Keratinocyte (primary cell): ENCODE data around the gene RHOBTB3. TPM values are rescaled to one million over a fixed set of nuclear protein-coding genes. Genes with fewer than 3 reads are reported as not detected.
A peak's percentile ranks its signal among the peaks of the same experiment; 100 is the strongest.

Source experiments
- DNase-seq: peaks from one replicate; pipeline ENCODE4 v3.0.0-alpha.2; 2011; ENCODE audit warnings: low read depth, missing footprints, low spot score
- FAIRE-seq: peaks from 2 replicates; lab custom pipeline; 2011; peaks lifted over from hg19 to GRCh38; lab: Jason Lieb, UNC
- H2AFZ ChIP-seq: 2 replicates; pipeline ENCODE4 v1.6.0; 2012; ENCODE audit warnings: low read length, control low read depth, inconsistent platforms; ENCODE audit not compliant: control insufficient read depth
- H3K27ac ChIP-seq: 2 replicates; pipeline ENCODE4 v1.5.1; 2011; ENCODE audit warnings: low read length; ENCODE audit not compliant: control insufficient read depth, insufficient read depth
- H3K27me3 ChIP-seq: 3 replicates; pipeline ENCODE4 v1.6.0; 2011; ENCODE audit warnings: low read length; ENCODE audit not compliant: control insufficient read depth, insufficient read depth; ENCODE audit errors: extremely low read depth
- H3K36me3 ChIP-seq, 2 experiments: 2 replicates in 1 of 2; 3 replicates in 1 of 2; pipeline ENCODE4 v1.5.1; 2011; ENCODE audit warnings: low read length in 2 of 2, mild to moderate bottlenecking in 1 of 2; ENCODE audit not compliant: control insufficient read depth in 2 of 2, insufficient read depth in 2 of 2; ENCODE audit errors: extremely low read depth in 1 of 2
- H3K4me1 ChIP-seq: 3 replicates; pipeline ENCODE4 v1.5.1; 2011; ENCODE audit warnings: low read length; ENCODE audit not compliant: control insufficient read depth, insufficient read depth; ENCODE audit errors: extremely low read depth
- H3K4me2 ChIP-seq: 3 replicates; pipeline ENCODE4 v1.6.0; 2011; ENCODE audit warnings: low read depth, low read length; ENCODE audit not compliant: control insufficient read depth, insufficient read depth; ENCODE audit errors: extremely low read depth
- H3K4me3 ChIP-seq, 3 experiments: fragments of 200-600 bp in 1 of 3; sonication (generic) in 1 of 3; 2 replicates in 2 of 3; 3 replicates in 1 of 3; pipeline ENCODE4 v1.5.1; 2011 to 2016; ENCODE audit warnings: low read length in 3 of 3, mild to moderate bottlenecking in 3 of 3, control low read depth in 2 of 3, inconsistent platforms in 1 of 3, low read depth in 1 of 3, mixed read lengths in 1 of 3, mixed run types in 1 of 3, moderate library complexity in 1 of 3; ENCODE audit not compliant: control insufficient read depth in 2 of 3, insufficient read depth in 2 of 3; ENCODE audit errors: extremely low read depth in 1 of 3
- H3K79me2 ChIP-seq: 2 replicates; pipeline ENCODE4 v1.6.0; 2012; ENCODE audit warnings: low read length; ENCODE audit not compliant: control insufficient read depth, insufficient read depth
- H3K9ac ChIP-seq: 3 replicates; pipeline ENCODE4 v1.6.0; 2011; ENCODE audit warnings: low read length; ENCODE audit not compliant: control insufficient read depth, insufficient read depth; ENCODE audit errors: extremely low read depth
- H3K9me1 ChIP-seq: 3 replicates; pipeline ENCODE4 v1.6.0; 2011; ENCODE audit warnings: low read length; ENCODE audit not compliant: control insufficient read depth, insufficient read depth; ENCODE audit errors: extremely low read depth
- H3K9me3 ChIP-seq: 2 replicates; pipeline ENCODE4 v1.5.1; 2012; ENCODE audit warnings: low read depth, low read length; ENCODE audit not compliant: control insufficient read depth
- H4K20me1 ChIP-seq: 3 replicates; pipeline ENCODE4 v1.6.0; 2011; ENCODE audit warnings: low read length; ENCODE audit not compliant: control insufficient read depth, insufficient read depth; ENCODE audit errors: extremely low read depth
- CTCF ChIP-seq, 3 experiments: IDR thresholded peaks in 1 of 3; conservative IDR thresholded peaks in 1 of 3; optimal IDR thresholded peaks in 1 of 3; 2 replicates in 2 of 3; 3 replicates in 1 of 3; pipeline versions ENCODE3 to v1.5.1; 2011; ENCODE audit warnings: low read length in 3 of 3, mild to moderate bottlenecking in 3 of 3, moderate library complexity in 2 of 3, control low read depth in 1 of 3, inconsistent platforms in 1 of 3; ENCODE audit not compliant: insufficient read depth in 2 of 3; ENCODE audit errors: extremely low read depth in 1 of 3
- EZH2 ChIP-seq: IDR thresholded peaks from one replicate; pipeline ENCODE4 v1.6.1; 2012; ENCODE audit warnings: inconsistent platforms, mild to moderate bottlenecking, low read length, moderate library complexity
- dilution Hi-C: fragments of 300-500 bp; cut with MboI; formaldehyde crosslinking; loops from one replicate; pipeline ENCODE4 v1.7.0; 2020; ENCODE audit warnings: low sequenced_read_pairs; ENCODE audit not compliant: extremely low pct_ligation_motif_present
- polyA plus RNA-seq, 5 experiments: library from polyadenylated mRNA; depleted of rRNA in 3 of 5; stranded (reverse) in 3 of 5; stranded (forward) in 1 of 5; unstranded in 1 of 5; fragments of >200 nt; gene quantifications; 1 replicate in 1 of 5; 2 replicates in 3 of 5; 3 replicates in 1 of 5; pipeline versions ENCODE4 v1.2.1 to v1.2.3, GENCODE V29; 2011 to 2012; ENCODE audit warnings: missing spikeins in 2 of 5, low read depth in 1 of 5, low replicate concordance in 1 of 5

RHOBTB3 gene
- polyA plus RNA-seq, 1 donor (not counting 4 experiments of a cell fraction or from before 2014, with no cell fraction given), result 4.7 TPM

- FAIRE-seq, result no peak
- dilution Hi-C loops, result no loop called here
These were observed 40.8 kb downstream of the RHOBTB3 start for GRCh38 chr5:95771892-95772291.

GRCh38 chr5:95773335-95774059 is 42.4 kb downstream of the RHOBTB3 start:
- no peaks in the 10 kb centered on the region for H3K79me2 ChIP-seq
- no peak overlapping the region for H3K9ac ChIP-seq
- no peak for TF ChIP-seq EZH2
- TF ChIP-seq CTCF (optimal IDR thresholded peaks at IDR 0.05 in 1 of 3, IDR thresholded peaks at IDR 0.05 in 1 of 3, conservative IDR thresholded peaks at IDR 0.05 in 1 of 3; ENCODE audit: extremely low read depth in 1 of 3, insufficient read depth in 2 of 3, low read length in 3 of 3), result no peak
- peak; percentile 55 for FAIRE-seq
- DNase-seq, result no peak
- no peaks in the 10 kb centered on the region for H3K9me1 ChIP-seq
- H3K4me3 ChIP-seq, result no peak overlapping the region
- peaks cover 22% of the 10 kb centered on the region for H3K4me1 ChIP-seq
- dilution Hi-C loops, result no loop called here
- no peak overlapping the region for H3K27ac ChIP-seq
- no peaks in the 10 kb centered on the region for H3K36me3 ChIP-seq
- no peaks in the 10 kb centered on the region for H3K27me3 ChIP-seq
- H3K4me2 ChIP-seq, result peak overlapping the region; percentile 42
- no peaks in the 10 kb centered on the region for H4K20me1 ChIP-seq
- H2AFZ ChIP-seq, result no peak overlapping the region
- no peaks in the 10 kb centered on the region for H3K9me3 ChIP-seq

More at GRCh38 chr5:95771892-95772291, 40.8 kb downstream of the RHOBTB3 start:
- Histone ChIP-seq H3K27ac (no peak overlapping the region), H3K27me3 (no peaks in the 10 kb centered on the region), H4K20me1 (no peaks in the 10 kb centered on the region), H3K4me3 (no peak overlapping the region), H3K4me1 (peaks cover 22% of the 10 kb centered on the region), H3K4me2 (no peak overlapping the region), H3K36me3 (no peaks in the 10 kb centered on the region), H3K9me3 (no peaks in the 10 kb centered on the region), H3K9me1 (no peaks in the 10 kb centered on the region), H3K79me2 (no peaks in the 10 kb centered on the region), H2AFZ (no peak overlapping the region), H3K9ac (no peak overlapping the region)
- DNase-seq, result no peak
- TF ChIP-seq EZH2 (no peak), CTCF (optimal IDR thresholded peaks at IDR 0.05 in 1 of 3, IDR thresholded peaks at IDR 0.05 in 1 of 3, conservative IDR thresholded peaks at IDR 0.05 in 1 of 3; ENCODE audit: extremely low read depth in 1 of 3, insufficient read depth in 2 of 3, low read length in 3 of 3) (no peak)
